SK-N-MC (cell line): ENCODE measurements around the gene FBXO10.
A peak's percentile ranks its signal among the peaks of the same experiment; 100 is the strongest.

Experiments
- EZH2 ChIP-seq: fragments of 200-600 bp; sonication (generic); IDR thresholded peaks from one replicate; pipeline ENCODE4 v1.6.1; 2017; ENCODE audit warnings: antibody characterized with exemption
- FOXP2 ChIP-seq: optimal IDR thresholded peaks from 2 replicates; pipeline ENCODE3; 2011; ENCODE audit warnings: mild to moderate bottlenecking, moderate library complexity; ENCODE audit not compliant: insufficient read depth; ENCODE audit errors: extremely low read length, control extremely low read depth
- POLR2AphosphoS5 ChIP-seq: IDR thresholded peaks from 2 replicates; pipeline ENCODE4 v1.6.1; 2012; ENCODE audit warnings: mild to moderate bottlenecking, low read depth, low read length, borderline replicate concordance

DNA sequence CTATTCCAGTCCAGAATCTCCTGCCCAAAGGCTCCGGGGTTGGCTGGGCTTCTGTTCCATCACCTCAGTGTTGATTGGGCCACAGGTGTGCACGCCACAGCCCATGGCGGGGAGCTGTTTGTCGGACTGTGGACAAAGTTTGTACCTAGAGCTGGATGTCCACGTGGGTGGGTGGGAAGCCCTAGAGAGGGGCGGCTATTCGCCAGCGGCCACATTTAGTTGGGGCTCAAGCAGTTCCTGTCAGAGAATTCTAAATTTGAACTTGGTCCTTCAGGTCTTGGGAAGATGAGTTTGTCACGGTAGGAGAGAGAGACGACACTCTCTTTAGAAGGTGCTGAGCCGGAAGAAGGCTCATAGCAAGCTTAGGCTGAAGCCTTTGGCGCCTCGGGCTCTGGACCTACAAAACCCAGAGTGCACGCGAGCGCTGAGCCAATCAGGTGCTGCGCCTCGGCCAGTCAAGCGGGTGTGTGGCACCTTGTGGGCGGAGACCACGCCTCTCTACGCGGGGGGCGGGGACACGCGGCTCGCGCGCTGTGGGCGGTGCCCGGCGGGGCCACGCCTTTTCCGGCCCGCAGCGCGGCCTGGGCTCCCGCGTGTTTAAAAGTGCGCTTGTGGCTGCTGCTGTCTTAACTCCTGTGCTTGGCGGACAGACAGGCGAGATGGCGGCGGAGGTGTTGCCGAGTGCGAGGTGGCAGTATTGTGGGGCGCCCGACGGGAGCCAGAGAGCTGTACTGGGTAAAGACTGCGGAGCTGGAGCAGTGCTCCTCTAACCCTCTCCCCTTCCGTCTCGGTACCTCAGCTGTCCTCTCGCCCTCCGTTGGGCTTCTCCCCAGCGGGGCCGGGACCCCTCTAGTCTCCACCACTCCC, 90.6 kb downstream of the FBXO10 start, which contains the start of gene POLR1E:
- peak; percentile 89 for TF ChIP-seq POLR2AphosphoS5
- TF ChIP-seq EZH2, result no peak
- TF ChIP-seq FOXP2, result peak; percentile 32
